NCI-H2081 (cell line): ENCODE data around the gene ZMIZ1.
"Not testable (repeated sequence)": the region's sequence is repeated elsewhere in the genome, so short reads cannot be mapped to it uniquely, and the experiment has no call there.

Experiments
- DNase-seq, 2 experiments: peaks; one replicate each; lab custom pipeline; 2025; lab: John Stamatoyannopoulos, UW

The ZMIZ1 gene

GRCh38 chr10:79029478-79030390 lies 39.0 kb upstream of the ZMIZ1 start:
- DNase-seq, result no peak

DNA sequence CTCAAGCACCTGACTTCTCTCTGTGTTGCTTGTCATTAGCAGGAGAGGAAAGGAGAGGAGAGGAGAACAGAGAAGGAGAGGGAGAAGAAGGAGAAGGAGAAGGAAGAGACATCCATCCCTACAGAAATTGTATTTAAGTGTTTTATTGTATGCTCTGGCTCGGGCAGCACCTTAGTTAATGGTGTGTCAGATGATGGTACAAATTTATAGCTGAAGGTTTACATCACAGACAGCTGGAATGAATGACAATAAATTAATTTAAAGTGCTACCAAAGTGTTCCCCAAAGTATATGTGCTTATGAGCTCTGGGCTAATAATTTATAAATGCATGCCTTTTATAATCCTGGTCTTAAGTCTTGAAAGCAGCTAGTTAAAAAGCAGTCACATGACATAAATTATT lies 38.1 kb upstream of the ZMIZ1 start:
- DNase-seq, result no peak

DNA sequence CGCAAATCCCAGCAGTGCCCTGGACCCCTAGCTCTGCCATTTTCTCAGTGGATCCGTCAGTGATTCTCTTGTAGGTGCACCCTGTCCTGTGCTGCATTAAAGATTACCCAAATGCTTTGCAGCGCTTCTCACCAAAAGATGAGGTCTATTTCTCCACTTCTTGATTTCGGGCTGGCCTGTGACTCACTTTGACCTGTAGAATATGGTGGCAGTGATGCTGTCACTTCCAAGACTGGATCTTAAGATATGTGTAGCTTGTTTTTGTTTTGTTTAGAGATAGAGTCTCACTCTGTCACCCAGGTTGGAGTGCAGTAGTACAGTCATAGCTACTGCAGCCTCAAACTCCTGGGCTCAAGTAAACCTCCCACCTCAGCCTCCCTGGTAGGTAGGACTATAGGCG lies 37.0 kb upstream of the ZMIZ1 start:
- DNase-seq, result no peak

DNA sequence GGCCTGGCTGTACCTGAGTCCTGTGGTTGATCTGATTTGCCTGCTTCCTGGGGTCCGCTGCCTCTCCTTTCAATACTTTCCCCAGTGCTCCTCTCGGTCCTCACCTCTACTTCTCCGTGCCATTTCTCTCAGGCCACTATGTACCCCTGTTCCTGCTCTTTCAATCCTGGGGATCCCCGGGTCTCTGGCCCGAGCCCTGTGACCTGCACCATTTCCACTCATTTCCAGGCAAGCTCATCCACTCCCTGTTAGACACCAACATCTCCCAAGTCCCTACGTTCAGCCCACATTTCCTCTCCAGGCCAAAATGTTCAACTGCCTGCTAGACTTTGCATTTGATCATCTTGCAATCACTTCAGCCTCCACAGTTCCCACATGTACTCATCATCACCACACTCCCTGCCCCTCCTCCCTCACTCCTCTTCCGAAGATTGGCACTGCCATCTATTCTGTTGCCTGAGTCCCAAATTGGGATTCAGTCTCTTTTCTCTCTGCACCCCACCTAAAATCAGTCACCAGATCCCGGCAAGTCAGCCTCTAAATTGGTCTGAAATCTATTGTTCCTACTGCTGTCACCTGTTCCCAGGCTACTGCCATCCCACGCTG lies 34.4 kb upstream of the ZMIZ1 start:
- DNase-seq, result no peak

GRCh38 chr10:79036416-79036815 lies 32.4 kb upstream of the ZMIZ1 start:
- not testable (repeated sequence) for DNase-seq

DNA sequence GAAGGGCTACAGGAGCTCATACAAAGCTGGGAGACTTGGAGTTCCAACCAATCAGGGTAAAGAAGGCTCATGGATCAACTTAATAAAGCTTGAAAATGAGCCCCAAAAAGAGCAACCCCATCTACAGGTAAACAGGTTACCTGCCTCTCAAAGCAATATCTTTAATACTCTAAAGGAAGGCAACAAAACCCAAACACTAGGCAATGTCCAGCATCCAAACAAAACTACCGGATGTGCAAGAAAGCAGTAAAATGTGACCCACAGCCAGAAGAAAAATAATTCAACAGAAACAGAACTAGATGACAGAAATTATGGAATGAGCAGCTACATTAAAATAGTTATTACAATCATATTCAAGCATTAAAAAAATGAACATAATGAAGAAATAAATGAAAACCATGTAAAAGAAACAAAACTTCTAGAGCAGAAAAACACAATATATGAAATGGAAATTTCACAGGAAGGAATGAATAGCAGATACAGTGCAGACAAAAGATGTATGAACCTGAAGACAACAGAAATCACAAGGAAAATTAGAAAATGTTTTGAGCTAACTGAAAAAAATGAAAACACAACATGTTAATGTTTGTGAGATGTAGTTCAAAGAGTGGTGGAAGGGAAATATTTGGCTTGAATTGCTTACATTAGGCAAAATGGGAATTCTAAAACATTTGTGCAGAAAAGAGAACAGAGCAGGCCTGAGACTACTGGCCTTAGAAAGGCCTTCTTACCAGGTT lies 30.5 kb upstream of the ZMIZ1 start:
- DNase-seq, result no peak

- DNase-seq, result no peak
These were observed 29.9 kb upstream of the ZMIZ1 start for GRCh38 chr10:79038841-79039201.

GRCh38 chr10:79042639-79043411 lies 25.9 kb upstream of the ZMIZ1 start:
- DNase-seq, result no peak

GRCh38 chr10:79044036-79044632 lies 24.6 kb upstream of the ZMIZ1 start:
- DNase-seq, result no peak

- no peak for DNase-seq
These were observed 23.9 kb upstream of the ZMIZ1 start for GRCh38 chr10:79044846-79045245.

- DNase-seq, result no peak
These were observed 23.1 kb upstream of the ZMIZ1 start for GRCh38 chr10:79045566-79046175.

GRCh38 chr10:79046326-79046725 lies 22.4 kb upstream of the ZMIZ1 start:
- no peak for DNase-seq

DNA sequence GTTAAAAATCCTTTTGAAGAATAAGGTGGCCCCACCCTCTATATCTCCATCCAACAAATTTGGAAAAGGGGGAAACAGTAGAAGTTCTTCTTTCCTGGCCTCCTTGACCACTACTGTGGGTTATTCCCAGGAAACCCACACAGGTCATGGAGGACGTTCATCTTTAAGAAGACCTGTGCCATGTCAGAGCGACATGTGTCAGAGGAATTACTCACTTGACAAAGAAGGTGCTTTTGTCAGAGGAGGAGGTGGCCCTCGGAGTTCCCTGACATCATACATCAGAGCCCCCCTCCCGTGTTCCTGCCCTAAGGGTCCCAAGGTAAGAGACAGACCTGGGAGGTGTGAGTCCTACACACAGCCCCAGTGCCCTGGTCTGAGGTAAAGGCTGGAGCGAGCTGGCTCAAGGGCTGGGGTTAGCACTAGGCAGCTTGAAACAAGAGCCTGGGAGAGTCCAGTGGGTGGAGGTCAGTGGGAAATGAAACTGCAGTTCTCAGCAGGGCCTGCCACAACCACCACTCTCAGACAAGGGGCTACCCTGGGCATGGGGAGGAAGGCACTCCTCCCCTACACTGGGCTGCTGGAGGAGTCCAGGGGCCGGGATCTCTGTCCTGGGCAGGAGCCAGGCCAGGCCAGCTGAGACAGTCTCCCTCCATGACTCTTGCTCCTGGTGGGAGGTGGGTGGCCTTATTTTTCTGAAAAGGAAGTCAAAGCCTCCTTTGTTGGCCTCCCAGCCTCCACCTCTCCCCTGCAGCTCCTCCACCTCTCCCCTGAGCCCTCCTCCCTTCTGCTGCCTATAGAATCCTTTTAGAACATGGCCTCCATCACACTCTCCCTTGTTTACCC lies 21.8 kb upstream of the ZMIZ1 start:
- no peak for DNase-seq

GRCh38 chr10:79047584-79047874 lies 21.2 kb upstream of the ZMIZ1 start:
- DNase-seq, result no peak

GRCh38 chr10:79047875-79048638 lies 20.7 kb upstream of the ZMIZ1 start:
- DNase-seq, result no peak

DNA sequence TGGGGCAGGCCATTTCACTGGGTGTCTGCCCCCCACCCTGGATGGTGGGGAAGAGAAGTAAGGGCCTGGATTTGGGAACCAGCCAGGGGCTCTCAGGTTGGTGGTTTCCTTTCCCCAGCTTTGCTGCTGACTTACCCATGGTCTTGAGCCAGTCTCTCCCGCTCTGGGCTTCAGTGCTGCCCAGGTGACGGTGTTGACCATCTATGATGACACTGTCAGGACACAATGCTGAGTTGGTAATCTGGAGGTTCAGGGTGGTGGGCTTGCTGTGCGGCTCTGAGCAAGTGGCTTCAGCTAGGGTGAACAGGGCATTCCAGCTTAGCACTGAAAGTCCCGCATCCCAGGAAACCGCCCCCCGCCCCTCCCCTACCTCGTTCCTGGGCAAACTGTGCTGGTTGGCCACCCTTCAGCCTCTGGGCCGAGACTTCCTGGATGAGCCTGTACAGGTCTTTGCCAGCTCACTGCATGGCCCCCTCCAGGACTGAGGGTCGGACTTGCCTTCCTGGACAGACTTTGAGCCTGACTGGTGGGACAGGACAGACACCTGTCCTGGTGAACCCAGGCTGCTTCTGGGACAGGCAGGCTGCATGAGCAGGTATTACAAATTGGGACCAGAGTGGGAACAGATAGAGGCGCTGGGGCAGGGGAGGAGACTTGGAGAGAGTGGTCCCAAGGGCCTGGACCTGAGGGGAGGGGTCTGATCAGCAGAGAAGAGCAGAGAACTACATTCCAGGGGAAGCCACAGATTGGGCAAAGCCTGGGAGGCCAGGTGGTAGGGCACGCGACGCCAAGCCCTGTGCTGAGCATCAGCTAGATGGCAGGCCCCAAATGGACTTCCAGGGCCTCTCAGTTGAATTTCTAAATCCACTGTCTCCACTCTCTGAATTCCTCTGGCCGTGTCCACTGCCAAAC lies 19.9 kb upstream of the ZMIZ1 start:
- no peak for DNase-seq

GRCh38 chr10:79049931-79050895 lies 18.6 kb upstream of the ZMIZ1 start:
- no peak for DNase-seq
